GM12878 (cell line): Measurements from ENCODE around the gene SDF4. TPM values are rescaled to one million over a fixed set of nuclear protein-coding genes. Genes with fewer than 3 reads are reported as not detected.

Experiments used
- BMI1 ChIP-seq: fragments of 450-650 bp; IDR thresholded peaks from 2 replicates; pipeline ENCODE4 v1.6.1; 2016; ENCODE audit warnings: mild to moderate bottlenecking, moderate library complexity, borderline replicate concordance
- CUX1 ChIP-seq: IDR thresholded peaks from 2 replicates; pipeline ENCODE4 v1.6.1; 2012; ENCODE audit warnings: improper control_type of control experiment, low read depth, low read length; ENCODE audit not compliant: insufficient replicate concordance
- ESRRA ChIP-seq: IDR thresholded peaks from 2 replicates; pipeline ENCODE4 v1.6.1; 2012; ENCODE audit warnings: mild to moderate bottlenecking, low read length, improper control_type of control experiment
- HSF1 ChIP-seq: fragments of 150-350 bp; IDR thresholded peaks from 2 replicates; pipeline ENCODE4 v1.6.1; 2014; ENCODE audit warnings: mild to moderate bottlenecking, low read depth, low read length
- IKZF2 ChIP-seq, 2 experiments: fragments of 450-650 bp; IDR thresholded peaks; 2 replicates each; pipeline ENCODE4 v1.6.1; 2017; ENCODE audit warnings: mild to moderate bottlenecking in 2 of 2, moderate library complexity in 2 of 2
- IRF5 ChIP-seq: fragments of 450-650 bp; IDR thresholded peaks from 2 replicates; pipeline ENCODE4 v1.6.1; 2017; ENCODE audit warnings: borderline replicate concordance
- KLF5 ChIP-seq: fragments of 450-650 bp; IDR thresholded peaks from 2 replicates; pipeline ENCODE4 v1.6.1; 2014; ENCODE audit warnings: mild to moderate bottlenecking; ENCODE audit not compliant: partially characterized antibody
- MTA2 ChIP-seq: fragments of 450-650 bp; IDR thresholded peaks from 2 replicates; pipeline ENCODE4 v1.6.1; 2016; ENCODE audit warnings: low read depth, mild to moderate bottlenecking, moderate library complexity
- MTA3 ChIP-seq: IDR thresholded peaks from 2 replicates; pipeline ENCODE4 v1.6.1; 2012; ENCODE audit warnings: low read length, inconsistent platforms, borderline replicate concordance
- NR2C1 ChIP-seq: fragments of 450-650 bp; IDR thresholded peaks from 2 replicates; pipeline ENCODE4 v1.6.1; 2017; ENCODE audit warnings: antibody characterized with exemption, mild to moderate bottlenecking, moderate library complexity
- PAX8 ChIP-seq: fragments of 450-650 bp; IDR thresholded peaks from 2 replicates; pipeline ENCODE4 v1.6.1; 2017; ENCODE audit warnings: mild to moderate bottlenecking, moderate library complexity
- POU2F2 ChIP-seq: IDR thresholded peaks from 3 replicates; pipeline ENCODE4 v1.6.1; 2011; ENCODE audit warnings: low read depth, mild to moderate bottlenecking, low read length, borderline replicate concordance
- RFX5 ChIP-seq: IDR thresholded peaks from 2 replicates; pipeline ENCODE4 v1.6.1; 2011; ENCODE audit warnings: low read depth, low read length, improper control_type of control experiment
- SMARCA5 ChIP-seq: fragments of 450-650 bp; IDR thresholded peaks from 2 replicates; pipeline ENCODE4 v1.6.1; 2017; ENCODE audit warnings: mild to moderate bottlenecking
- SUPT20H ChIP-seq: IDR thresholded peaks from 2 replicates; pipeline ENCODE4 v1.6.1; 2011; ENCODE audit warnings: low read depth, mild to moderate bottlenecking, low read length, moderate library complexity, borderline replicate concordance; ENCODE audit not compliant: control insufficient read depth
- TAF1 ChIP-seq: IDR thresholded peaks from 2 replicates; pipeline ENCODE4 v1.6.1; 2011; ENCODE audit warnings: mild to moderate bottlenecking, low read depth, low read length, borderline replicate concordance
- TCF7 ChIP-seq: IDR thresholded peaks from 2 replicates; pipeline ENCODE4 v1.6.1; 2014; ENCODE audit warnings: antibody characterized with exemption, borderline replicate concordance
- WRNIP1 ChIP-seq: IDR thresholded peaks from 2 replicates; pipeline ENCODE4 v1.6.1; 2011; ENCODE audit warnings: low read depth, low read length, improper control_type of control experiment, borderline replicate concordance
- ZNF274 ChIP-seq: IDR thresholded peaks from one replicate; pipeline ENCODE4 v1.8.0; 2011; ENCODE audit not compliant: insufficient read length, insufficient read depth
- ZNF622 ChIP-seq: fragments of 450-650 bp; IDR thresholded peaks from 2 replicates; pipeline ENCODE4 v1.6.1; 2017; ENCODE audit warnings: mild to moderate bottlenecking, inconsistent platforms
- polyA plus RNA-seq, 11 experiments: library from polyadenylated mRNA; depleted of rRNA in 4 of 11; unstranded in 6 of 11; stranded (reverse) in 5 of 11; fragments of >200 nt; fragmentation: Nextera tagmentation in 4 of 11; fragmentation: Illumina TruSeq in 1 of 11; extraction: Ambion mirVana in 4 of 11; extraction: Trizol in 1 of 11; gene quantifications; 1 replicate in 1 of 11; 2 replicates in 10 of 11; pipeline versions ENCODE4 v1.2.1 to v1.2.3, GENCODE V29; 2011 to 2016; ENCODE audit warnings: inconsistent platforms in 2 of 11, missing spikeins in 2 of 11, low read depth in 1 of 11
- total RNA-seq, 4 experiments: library from RNA; depleted of rRNA in 3 of 4; stranded (reverse); fragments of >200 nt in 3 of 4; fragmentation: Illumina TruSeq in 1 of 4; extraction: Trizol in 1 of 4; gene quantifications; 2 replicates each; pipeline versions ENCODE4 v1.2.1 to v1.2.3, GENCODE V29; 2013 to 2021
- TF ChIP-seq, protein P1 (sequence below): IDR thresholded peaks from 2 replicates; pipeline ENCODE4 v1.6.1; 2011; ENCODE audit warnings: borderline replicate concordance, low read depth, mild to moderate bottlenecking, moderate library complexity, low read length; ENCODE audit not compliant: insufficient read depth, poor library complexity, severe bottlenecking

SDF4 gene
- total and polyA plus RNA-seq, 10 of the 15 experiments (the other 5 are each of a cell fraction or from before 2014, with no cell fraction given): 0.44 to 97.2 (median 40.2) TPM

GRCh38 chr1:1273512-1274298, 41.9 kb upstream of the SDF4 start, which contains the start of gene UBE2J2 (continued):
- TF ChIP-seq CUX1 (no peak), TCF7 (no peak), WRNIP1 (no peak), SUPT20H (no peak), SMARCA5 (peak; percentile 55), KLF5 (peak; percentile 33), PAX8 (no peak), IKZF2 (IDR thresholded peaks at IDR 0.05) (no peak), HSF1 (no peak), IRF5 (no peak), NR2C1 (peak; percentile 97), BMI1 (no peak), ZNF622 (no peak), POU2F2 (peak; percentile 72; the same call in 2 of the 3 replicates), RFX5 (no peak), ZNF274 (no peak), MTA2 (no peak), ESRRA (no peak), MTA3 (no peak), TAF1 (peak; percentile 58; the same call in 1 of the 2 replicates)
- TF ChIP-seq, protein P1, sequence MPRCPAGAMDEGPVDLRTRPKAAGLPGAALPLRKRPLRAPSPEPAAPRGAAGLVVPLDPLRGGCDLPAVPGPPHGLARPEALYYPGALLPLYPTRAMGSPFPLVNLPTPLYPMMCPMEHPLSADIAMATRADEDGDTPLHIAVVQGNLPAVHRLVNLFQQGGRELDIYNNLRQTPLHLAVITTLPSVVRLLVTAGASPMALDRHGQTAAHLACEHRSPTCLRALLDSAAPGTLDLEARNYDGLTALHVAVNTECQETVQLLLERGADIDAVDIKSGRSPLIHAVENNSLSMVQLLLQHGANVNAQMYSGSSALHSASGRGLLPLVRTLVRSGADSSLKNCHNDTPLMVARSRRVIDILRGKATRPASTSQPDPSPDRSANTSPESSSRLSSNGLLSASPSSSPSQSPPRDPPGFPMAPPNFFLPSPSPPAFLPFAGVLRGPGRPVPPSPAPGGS: no peak
